ENCODE results near the gene EFCAB12.

Gene EFCAB12

DNA sequence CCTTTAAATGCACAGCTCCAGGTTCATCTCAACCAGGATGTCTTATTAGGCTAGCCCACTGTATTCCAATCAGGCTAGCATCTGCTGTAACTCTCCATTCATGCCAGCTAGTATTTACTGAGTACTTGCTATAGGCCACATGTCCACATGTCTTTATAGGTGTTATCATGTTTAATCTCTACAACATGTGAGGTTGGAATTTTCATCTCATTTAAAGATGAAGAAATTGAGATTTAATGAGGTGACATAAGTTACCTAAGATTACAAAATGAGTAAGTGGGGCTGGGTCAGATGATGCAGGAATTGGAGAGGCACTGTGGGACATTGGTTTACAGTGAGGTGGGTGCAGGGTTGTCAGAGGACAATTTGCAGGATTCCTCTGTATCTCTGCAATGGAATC, 14.5 kb upstream of the EFCAB12 start:
- Histone ChIP-seq H3K27ac (replicated peaks) (peak overlapping the region; percentile 10; the same call in 1 of the 2 replicates), H3K4me3 (replicated peaks; ENCODE audit: insufficient read depth, low read length) (no peak overlapping the region), H3K27me3 (ENCODE audit: insufficient read depth, poor library complexity, severe bottlenecking) (no peaks in the 10 kb centered on the region)
- no peak for DNase-seq (ENCODE audit: low read depth in 1 of 2, low spot score in 1 of 2)
- no peak for TF ChIP-seq SPI1 (IDR thresholded peaks at IDR 0.05; ENCODE audit: borderline replicate concordance, low read depth)
- TF ChIP-seq, protein P1, sequence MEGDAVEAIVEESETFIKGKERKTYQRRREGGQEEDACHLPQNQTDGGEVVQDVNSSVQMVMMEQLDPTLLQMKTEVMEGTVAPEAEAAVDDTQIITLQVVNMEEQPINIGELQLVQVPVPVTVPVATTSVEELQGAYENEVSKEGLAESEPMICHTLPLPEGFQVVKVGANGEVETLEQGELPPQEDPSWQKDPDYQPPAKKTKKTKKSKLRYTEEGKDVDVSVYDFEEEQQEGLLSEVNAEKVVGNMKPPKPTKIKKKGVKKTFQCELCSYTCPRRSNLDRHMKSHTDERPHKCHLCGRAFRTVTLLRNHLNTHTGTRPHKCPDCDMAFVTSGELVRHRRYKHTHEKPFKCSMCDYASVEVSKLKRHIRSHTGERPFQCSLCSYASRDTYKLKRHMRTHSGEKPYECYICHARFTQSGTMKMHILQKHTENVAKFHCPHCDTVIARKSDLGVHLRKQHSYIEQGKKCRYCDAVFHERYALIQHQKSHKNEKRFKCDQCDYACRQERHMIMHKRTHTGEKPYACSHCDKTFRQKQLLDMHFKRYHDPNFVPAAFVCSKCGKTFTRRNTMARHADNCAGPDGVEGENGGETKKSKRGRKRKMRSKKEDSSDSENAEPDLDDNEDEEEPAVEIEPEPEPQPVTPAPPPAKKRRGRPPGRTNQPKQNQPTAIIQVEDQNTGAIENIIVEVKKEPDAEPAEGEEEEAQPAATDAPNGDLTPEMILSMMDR (IDR thresholded peaks at IDR 0.05; ENCODE audit: insufficient read depth, low read length): no peak
- TF ChIP-seq POLR2AphosphoS5 (IDR thresholded peaks at IDR 0.05; ENCODE audit: low read depth): no peak
- no peak for TF ChIP-seq GABPA (IDR thresholded peaks at IDR 0.05; ENCODE audit: low read depth)
- TF ChIP-seq, protein P2, sequence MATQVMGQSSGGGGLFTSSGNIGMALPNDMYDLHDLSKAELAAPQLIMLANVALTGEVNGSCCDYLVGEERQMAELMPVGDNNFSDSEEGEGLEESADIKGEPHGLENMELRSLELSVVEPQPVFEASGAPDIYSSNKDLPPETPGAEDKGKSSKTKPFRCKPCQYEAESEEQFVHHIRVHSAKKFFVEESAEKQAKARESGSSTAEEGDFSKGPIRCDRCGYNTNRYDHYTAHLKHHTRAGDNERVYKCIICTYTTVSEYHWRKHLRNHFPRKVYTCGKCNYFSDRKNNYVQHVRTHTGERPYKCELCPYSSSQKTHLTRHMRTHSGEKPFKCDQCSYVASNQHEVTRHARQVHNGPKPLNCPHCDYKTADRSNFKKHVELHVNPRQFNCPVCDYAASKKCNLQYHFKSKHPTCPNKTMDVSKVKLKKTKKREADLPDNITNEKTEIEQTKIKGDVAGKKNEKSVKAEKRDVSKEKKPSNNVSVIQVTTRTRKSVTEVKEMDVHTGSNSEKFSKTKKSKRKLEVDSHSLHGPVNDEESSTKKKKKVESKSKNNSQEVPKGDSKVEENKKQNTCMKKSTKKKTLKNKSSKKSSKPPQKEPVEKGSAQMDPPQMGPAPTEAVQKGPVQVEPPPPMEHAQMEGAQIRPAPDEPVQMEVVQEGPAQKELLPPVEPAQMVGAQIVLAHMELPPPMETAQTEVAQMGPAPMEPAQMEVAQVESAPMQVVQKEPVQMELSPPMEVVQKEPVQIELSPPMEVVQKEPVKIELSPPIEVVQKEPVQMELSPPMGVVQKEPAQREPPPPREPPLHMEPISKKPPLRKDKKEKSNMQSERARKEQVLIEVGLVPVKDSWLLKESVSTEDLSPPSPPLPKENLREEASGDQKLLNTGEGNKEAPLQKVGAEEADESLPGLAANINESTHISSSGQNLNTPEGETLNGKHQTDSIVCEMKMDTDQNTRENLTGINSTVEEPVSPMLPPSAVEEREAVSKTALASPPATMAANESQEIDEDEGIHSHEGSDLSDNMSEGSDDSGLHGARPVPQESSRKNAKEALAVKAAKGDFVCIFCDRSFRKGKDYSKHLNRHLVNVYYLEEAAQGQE (IDR thresholded peaks at IDR 0.05; ENCODE audit: insufficient replicate concordance, low read depth): no peak

DNA sequence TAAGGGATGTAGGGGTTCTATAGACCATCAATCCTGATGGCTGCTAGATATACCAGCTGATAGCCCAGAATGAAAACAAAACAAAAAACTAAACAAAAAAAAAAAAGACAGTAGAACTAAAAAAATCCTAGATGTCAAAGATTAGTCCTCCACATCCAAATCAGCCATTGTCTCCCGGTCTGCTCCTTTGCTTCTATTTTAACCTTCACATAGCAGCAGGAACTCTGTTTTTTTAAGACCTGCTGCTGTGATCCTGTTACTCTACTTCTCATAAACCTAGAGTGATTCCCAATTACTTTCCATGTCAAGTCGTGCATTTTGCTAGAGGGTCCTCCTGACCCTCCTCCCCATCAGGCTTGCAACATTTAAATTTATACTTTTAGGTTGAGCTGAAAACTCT, 14.1 kb upstream of the EFCAB12 start:
- Histone ChIP-seq H3K27ac (replicated peaks) (peak overlapping the region; percentile 95; the same call in 1 of the 2 replicates), H3K4me3 (replicated peaks; ENCODE audit: insufficient read depth, low read length) (no peak overlapping the region), H3K27me3 (ENCODE audit: insufficient read depth, poor library complexity, severe bottlenecking) (no peaks in the 10 kb centered on the region)
- no peak for TF ChIP-seq POLR2AphosphoS5 (IDR thresholded peaks at IDR 0.05; ENCODE audit: low read depth)
- TF ChIP-seq SPI1 (IDR thresholded peaks at IDR 0.05; ENCODE audit: borderline replicate concordance, low read depth): no peak
- TF ChIP-seq, protein P2 (IDR thresholded peaks at IDR 0.05; ENCODE audit: insufficient replicate concordance, low read depth): no peak
- no peak for TF ChIP-seq GABPA (IDR thresholded peaks at IDR 0.05; ENCODE audit: low read depth)
- TF ChIP-seq, protein P1 (IDR thresholded peaks at IDR 0.05; ENCODE audit: insufficient read depth, low read length): no peak
- no peak for DNase-seq (ENCODE audit: low read depth in 1 of 2, low spot score in 1 of 2)

DNA sequence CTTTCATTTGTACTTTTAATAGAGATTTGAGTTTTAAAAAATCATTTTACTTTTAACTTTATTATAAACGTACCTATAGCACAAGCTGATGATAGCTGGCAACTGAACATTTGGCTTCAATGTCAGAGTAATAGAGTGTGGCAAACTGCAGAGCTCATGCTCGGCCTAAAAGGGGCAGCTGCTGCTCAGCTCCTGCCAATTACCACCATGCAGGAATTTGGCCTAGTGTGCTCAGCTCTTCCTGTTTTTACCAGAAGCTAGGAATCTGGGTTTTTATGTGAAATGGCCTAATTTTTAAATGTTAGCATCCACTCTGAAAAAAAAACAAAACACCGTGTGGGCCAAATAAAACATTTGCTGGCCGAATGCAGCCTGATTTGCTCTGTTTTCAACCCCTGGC, 13.3 kb upstream of the EFCAB12 start:
- no peak for TF ChIP-seq GABPA (IDR thresholded peaks at IDR 0.05; ENCODE audit: low read depth)
- TF ChIP-seq, protein P1 (IDR thresholded peaks at IDR 0.05; ENCODE audit: insufficient read depth, low read length): no peak
- TF ChIP-seq SPI1 (IDR thresholded peaks at IDR 0.05; ENCODE audit: borderline replicate concordance, low read depth): peak; percentile 80
- TF ChIP-seq POLR2AphosphoS5 (IDR thresholded peaks at IDR 0.05; ENCODE audit: low read depth): no peak
- no peaks in the 10 kb centered on the region for H3K27me3 ChIP-seq (ENCODE audit: insufficient read depth, poor library complexity, severe bottlenecking)
- no peak overlapping the region; the same call in 1 of the 2 replicates for H3K4me3 ChIP-seq (replicated peaks; ENCODE audit: insufficient read depth, low read length)
- DNase-seq (ENCODE audit: low read depth in 1 of 2, low spot score in 1 of 2): peak in 1 of 2 experiments; percentile 30
- peak overlapping the region; percentile 95 for H3K27ac ChIP-seq (replicated peaks)

DNA sequence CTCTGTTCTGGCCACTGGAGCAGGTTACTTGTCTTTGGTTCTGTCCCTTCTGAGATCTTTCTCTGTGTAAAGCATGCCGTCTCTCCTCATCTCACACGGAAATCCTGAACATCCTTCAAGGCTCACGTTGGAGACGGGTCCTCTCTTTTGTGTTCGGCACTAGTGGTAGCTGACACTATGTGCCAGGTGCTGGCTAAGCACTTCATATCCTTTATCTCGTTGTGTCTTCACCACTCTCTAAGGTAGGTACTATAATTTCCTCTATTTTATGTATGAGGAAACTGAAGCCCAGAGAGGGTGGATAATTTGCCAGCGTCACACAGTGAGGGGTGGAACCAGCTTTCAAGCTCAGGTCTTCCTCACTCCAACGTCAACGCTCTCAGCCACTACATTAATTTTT, 12.8 kb upstream of the EFCAB12 start:
- DNase-seq (ENCODE audit: low read depth in 1 of 2, low spot score in 1 of 2): peak in 1 of 2 experiments; percentile 47
- no peak for TF ChIP-seq SPI1 (IDR thresholded peaks at IDR 0.05; ENCODE audit: borderline replicate concordance, low read depth)
- no peak for TF ChIP-seq GABPA (IDR thresholded peaks at IDR 0.05; ENCODE audit: low read depth)
- no peak for TF ChIP-seq POLR2AphosphoS5 (IDR thresholded peaks at IDR 0.05; ENCODE audit: low read depth)
- TF ChIP-seq, protein P1 (IDR thresholded peaks at IDR 0.05; ENCODE audit: insufficient read depth, low read length): no peak
- peak overlapping the region; percentile 95 for H3K27ac ChIP-seq (replicated peaks)
- no peaks in the 10 kb centered on the region for H3K27me3 ChIP-seq (ENCODE audit: insufficient read depth, poor library complexity, severe bottlenecking)
- peak overlapping the region; percentile 65 for H3K4me3 ChIP-seq (replicated peaks; ENCODE audit: insufficient read depth, low read length)
